H9 (cell line): ENCODE data around the gene MAP3K5. TPM values are rescaled to one million over a fixed set of nuclear protein-coding genes. Genes with fewer than 3 reads are reported as not detected.

Source experiments
- DNase-seq: peaks from one replicate; pipeline ENCODE4 v3.0.0-alpha.2; 2017
- H2AFZ ChIP-seq: one replicate; pipeline ENCODE4 v1.6.1; 2013; ENCODE audit warnings: mild to moderate bottlenecking, low read length, control low read depth, moderate library complexity
- H2AK5ac ChIP-seq: 2 replicates; pipeline ENCODE4 v1.6.1; 2013; ENCODE audit warnings: low read length, control low read depth, mixed read lengths; ENCODE audit not compliant: insufficient read length
- H2BK120ac ChIP-seq: one replicate; pipeline ENCODE4 v1.6.1; 2013; ENCODE audit warnings: low read depth, mild to moderate bottlenecking, low read length, control low read depth, inconsistent platforms; ENCODE audit not compliant: poor library complexity, severe bottlenecking
- H2BK12ac ChIP-seq: 2 replicates; pipeline ENCODE4 v1.6.1; 2013; ENCODE audit warnings: low read length, control low read depth, mixed read lengths, low read depth; ENCODE audit not compliant: insufficient read length
- H2BK15ac ChIP-seq: 2 replicates; pipeline ENCODE4 v1.6.1; 2013; ENCODE audit warnings: low read depth, low read length, control low read depth
- H2BK20ac ChIP-seq: one replicate; pipeline ENCODE4 v1.6.1; 2013; ENCODE audit warnings: low read depth, mild to moderate bottlenecking, low read length, control low read depth, inconsistent platforms; ENCODE audit not compliant: poor library complexity, severe bottlenecking
- H2BK5ac ChIP-seq: 2 replicates; pipeline ENCODE4 v1.6.1; 2013; ENCODE audit warnings: low read length, control low read depth, mixed read lengths; ENCODE audit not compliant: insufficient read length
- H3K14ac ChIP-seq: 2 replicates; pipeline ENCODE4 v1.6.1; 2013; ENCODE audit warnings: low read length, control low read depth; ENCODE audit not compliant: insufficient read depth
- H3K18ac ChIP-seq: 2 replicates; pipeline ENCODE4 v1.6.1; 2013; ENCODE audit warnings: low read depth, mild to moderate bottlenecking, mixed read lengths, low read length, control low read depth; ENCODE audit not compliant: insufficient read length
- H3K23ac ChIP-seq: 2 replicates; pipeline ENCODE4 v1.6.1; 2013; ENCODE audit warnings: low read length, control low read depth, mixed read lengths, low read depth; ENCODE audit not compliant: insufficient read length
- H3K23me2 ChIP-seq: 2 replicates; pipeline ENCODE4 v1.6.1; 2013; ENCODE audit warnings: low read depth, mild to moderate bottlenecking, mixed read lengths, low read length, control low read depth; ENCODE audit not compliant: insufficient read length, poor library complexity, severe bottlenecking
- H3K27ac ChIP-seq: 2 replicates; pipeline ENCODE4 v1.5.1; 2013; ENCODE audit warnings: low read length, control low read depth, mixed read lengths, low read depth; ENCODE audit not compliant: insufficient read length
- H3K27me3 ChIP-seq: 2 replicates; pipeline ENCODE4 v1.6.1; 2013; ENCODE audit warnings: low read length, control low read depth, inconsistent platforms; ENCODE audit not compliant: insufficient read depth
- H3K4ac ChIP-seq: 2 replicates; pipeline ENCODE4 v1.6.1; 2013; ENCODE audit warnings: low read depth, mild to moderate bottlenecking, control low read depth, inconsistent platforms, low read length, moderate library complexity
- H3K4me1 ChIP-seq: 2 replicates; pipeline ENCODE4 v1.6.1; 2013; ENCODE audit warnings: low read length, control low read depth, inconsistent platforms; ENCODE audit not compliant: insufficient read depth
- H3K4me2 ChIP-seq: 2 replicates; pipeline ENCODE4 v1.6.1; 2013; ENCODE audit warnings: low read length, control low read depth, mixed read lengths; ENCODE audit not compliant: insufficient read length, insufficient read depth
- H3K56ac ChIP-seq: 2 replicates; pipeline ENCODE4 v1.6.1; 2013; ENCODE audit warnings: low read depth, mild to moderate bottlenecking, mixed read lengths, low read length, control low read depth; ENCODE audit not compliant: insufficient read length
- H3K79me1 ChIP-seq: 2 replicates; pipeline ENCODE4 v1.6.1; 2013; ENCODE audit warnings: low read depth, mild to moderate bottlenecking, moderate library complexity, low read length, control low read depth, inconsistent platforms; ENCODE audit not compliant: insufficient read depth, poor library complexity, severe bottlenecking
- H3K79me2 ChIP-seq: 2 replicates; pipeline ENCODE4 v1.6.1; 2013; ENCODE audit warnings: low read length, control low read depth, inconsistent platforms; ENCODE audit not compliant: insufficient read depth
- H3K9ac ChIP-seq: 2 replicates; pipeline ENCODE4 v1.6.1; 2013; ENCODE audit warnings: low read length, control low read depth, mixed read lengths; ENCODE audit not compliant: insufficient read length; ENCODE audit errors: extremely low read depth
- H3K9me3 ChIP-seq: one replicate; pipeline ENCODE4 v1.6.1; 2013; ENCODE audit warnings: low read depth, low read length, inconsistent platforms; ENCODE audit not compliant: control insufficient read depth
- H3T11ph ChIP-seq: one replicate; pipeline ENCODE4 v1.6.1; 2013; ENCODE audit warnings: mild to moderate bottlenecking, low read length, control low read depth, inconsistent platforms
- H4K20me1 ChIP-seq: one replicate; pipeline ENCODE4 v1.6.1; 2013; ENCODE audit not compliant: control insufficient read depth, insufficient read length, insufficient read depth
- H4K5ac ChIP-seq: 2 replicates; pipeline ENCODE4 v1.6.1; 2013; ENCODE audit warnings: low read depth, mild to moderate bottlenecking, mixed read lengths, low read length, control low read depth; ENCODE audit not compliant: insufficient read length
- H4K8ac ChIP-seq: replicated peaks from 2 replicates; pipeline ENCODE4 v1.6.1; 2013; ENCODE audit warnings: low read length, control low read depth, mixed read lengths, low read depth; ENCODE audit not compliant: insufficient read length
- H4K91ac ChIP-seq: 2 replicates; pipeline ENCODE4 v1.6.1; 2013; ENCODE audit warnings: low read depth, mild to moderate bottlenecking, moderate library complexity, mixed read lengths, low read length, control low read depth; ENCODE audit not compliant: insufficient read length
- H3K27ac Mint-ChIP-seq, 3 experiments: 2 replicates in 2 of 3; 3 replicates in 1 of 3; pipeline ENCODE4 v1.8.0; 2020 to 2021; ENCODE audit warnings: mixed read lengths in 3 of 3, mild to moderate bottlenecking in 1 of 3, moderate library complexity in 1 of 3
- H3K27me3 Mint-ChIP-seq: 2 replicates; pipeline ENCODE4 v1.8.0; 2021; ENCODE audit warnings: low read depth, mild to moderate bottlenecking, moderate library complexity, mixed read lengths
- H3K36me3 Mint-ChIP-seq, 3 experiments: 2 replicates in 2 of 3; 3 replicates in 1 of 3; pipeline ENCODE4 v1.8.0; 2020 to 2021; ENCODE audit warnings: low read depth in 3 of 3, mixed read lengths in 3 of 3; ENCODE audit not compliant: insufficient read depth in 1 of 3
- H3K4me1 Mint-ChIP-seq, 2 experiments: 2 replicates each; pipeline ENCODE4 v1.8.0; 2020; ENCODE audit warnings: mixed read lengths in 2 of 2
- H3K4me3 Mint-ChIP-seq, 2 experiments: 2 replicates in 1 of 2; 3 replicates in 1 of 2; pipeline ENCODE4 v1.8.0; 2020 to 2021; ENCODE audit warnings: mild to moderate bottlenecking in 2 of 2, mixed read lengths in 2 of 2, moderate library complexity in 1 of 2
- H3K9me3 Mint-ChIP-seq, 2 experiments: 2 replicates in 1 of 2; 3 replicates in 1 of 2; pipeline ENCODE4 v1.8.0; 2020; ENCODE audit warnings: mild to moderate bottlenecking in 2 of 2, mixed read lengths in 2 of 2, moderate library complexity in 1 of 2
- CTCF ChIP-seq: fragments of 200-600 bp; sonication (generic); conservative IDR thresholded peaks from 3 replicates; pipeline ENCODE4 v1.8.0; 2021; ENCODE audit warnings: antibody characterized with exemption, mild to moderate bottlenecking
- WGBS: extraction: QIAGEN DNeasy Blood & Tissue Kit; methylation state at CpG from one replicate; pipeline ENCODE4 v1.1.7; 2013; ENCODE audit warnings: missing lambda C conversion rate, low lambda C conversion rate, mixed read lengths; ENCODE audit not compliant: insufficient read length; ENCODE audit errors: extremely low coverage; 5-methylcytosine and 5-hydroxymethylcytosine counted together
- total RNA-seq: library from RNA; stranded (reverse); gene quantifications from 2 replicates; pipeline ENCODE4 v1.2.1, GENCODE V29; 2021

Gene MAP3K5
- total RNA-seq, 1 experiment from 2014 or later = 1.6 TPM

- peaks cover 0 to 3% of the 10 kb centered on the region in 2 experiments; a peak in 2 of 5 replicates for H3K9me3 Mint-ChIP-seq
- no peak overlapping the region for H3K4me2 ChIP-seq
- no peak overlapping the region for H3K4ac ChIP-seq
- H4K5ac ChIP-seq = no peak overlapping the region
- H4K8ac ChIP-seq = no peak overlapping the region
- H3K23me2 ChIP-seq = no peaks in the 10 kb centered on the region
- no peak overlapping the region for H3K23ac ChIP-seq
- no peak overlapping the region for H3K14ac ChIP-seq
- H4K20me1 ChIP-seq = no peaks in the 10 kb centered on the region
- no peak for DNase-seq
- H2AK5ac ChIP-seq = no peak overlapping the region
- no peak overlapping the region for H3K9ac ChIP-seq
- H3K56ac ChIP-seq = no peak overlapping the region
- no peak overlapping the region for H4K91ac ChIP-seq
- H2AFZ ChIP-seq = no peak overlapping the region
- TF ChIP-seq CTCF = no peak
- H3K9me3 ChIP-seq = no peaks in the 10 kb centered on the region
- no peak overlapping the region for H2BK12ac ChIP-seq
- H2BK15ac ChIP-seq = no peak overlapping the region
- no peaks in the 10 kb centered on the region for H3K27me3 Mint-ChIP-seq
- no peaks in the 10 kb centered on the region; the same call in 1 of the 2 replicates for H3K27me3 ChIP-seq
- no peak overlapping the region for H2BK120ac ChIP-seq
- no CpG with 5 or more reads among the region's 1 CpG for WGBS
- no peak overlapping the region for H2BK5ac ChIP-seq
- peaks cover 3% of the 10 kb centered on the region; the same call in 1 of the 2 replicates for H3K4me1 ChIP-seq
- no peak overlapping the region for H3T11ph ChIP-seq
- H2BK20ac ChIP-seq = no peak overlapping the region
- H3K36me3 Mint-ChIP-seq = peaks cover 0 to 3% (median 0%) of the 10 kb centered on the region in 3 experiments; a peak in 1 of 7 replicates
- no peak overlapping the region for H3K27ac ChIP-seq
- peaks cover 6 to 10% of the 10 kb centered on the region in 2 experiments; a peak in 3 of 4 replicates for H3K4me1 Mint-ChIP-seq
- H3K79me1 ChIP-seq = no peaks in the 10 kb centered on the region
- H3K18ac ChIP-seq = no peak overlapping the region
- H3K4me3 Mint-ChIP-seq = no peak overlapping the region
- no peaks in the 10 kb centered on the region for H3K79me2 ChIP-seq
- H3K27ac Mint-ChIP-seq = no peak overlapping the region
Observed at GRCh38 chr6:136718476-136718875, 73.8 kb downstream of the MAP3K5 start.
